Nephron (organoid): ENCODE results near the gene MYEOV.

Experiments
- H3K27ac Mint-ChIP-seq, 3 experiments: 2 replicates each; pipeline ENCODE4 v1.8.0; 2020; ENCODE audit warnings: mixed read lengths in 3 of 3, mild to moderate bottlenecking in 2 of 3, moderate library complexity in 1 of 3
- H3K27me3 Mint-ChIP-seq: 2 replicates; pipeline ENCODE4 v1.8.0; 2021; ENCODE audit warnings: low read depth, mild to moderate bottlenecking, moderate library complexity, mixed read lengths
- H3K36me3 Mint-ChIP-seq: 2 replicates; pipeline ENCODE4 v1.8.0; 2020; ENCODE audit warnings: low read depth, mixed read lengths
- H3K4me1 Mint-ChIP-seq: 2 replicates; pipeline ENCODE4 v1.8.0; 2020; ENCODE audit warnings: mixed read lengths
- H3K4me3 Mint-ChIP-seq, 3 experiments: 2 replicates each; pipeline ENCODE4 v1.8.0; 2020; ENCODE audit warnings: mild to moderate bottlenecking in 3 of 3, mixed read lengths in 3 of 3, moderate library complexity in 2 of 3
- H3K9me3 Mint-ChIP-seq: 2 replicates; pipeline ENCODE4 v1.8.0; 2020; ENCODE audit warnings: mixed read lengths
- CTCF ChIP-seq, 3 experiments: fragments of 200-600 bp; sonication (generic); IDR thresholded peaks; one replicate each; pipeline ENCODE4 v1.5.0; 2021; ENCODE audit warnings: antibody characterized with exemption in 3 of 3; ENCODE audit not compliant: unreplicated experiment in 3 of 3

MYEOV gene

GRCh38 chr11:69257134-69257533 is 36.8 kb upstream of the MYEOV start:
- Mint-ChIP-seq H3K27me3 (peaks cover 33% of the 10 kb centered on the region), H3K36me3 (no peaks in the 10 kb centered on the region), H3K9me3 (peaks cover 25% of the 10 kb centered on the region), H3K4me1 (no peaks in the 10 kb centered on the region), H3K4me3 (no peak overlapping the region), H3K27ac (no peak overlapping the region)
- no peak for TF ChIP-seq CTCF (IDR thresholded peaks at IDR 0.05; ENCODE audit: unreplicated experiment in 3 of 3)

GRCh38 chr11:69257838-69258658 is 35.9 kb upstream of the MYEOV start:
- Mint-ChIP-seq H3K36me3 (no peaks in the 10 kb centered on the region), H3K4me1 (no peaks in the 10 kb centered on the region), H3K4me3 (no peak overlapping the region), H3K27me3 (peaks cover 40% of the 10 kb centered on the region), H3K27ac (no peak overlapping the region), H3K9me3 (peaks cover 24% of the 10 kb centered on the region)
- TF ChIP-seq CTCF (IDR thresholded peaks at IDR 0.05; ENCODE audit: unreplicated experiment in 3 of 3): no peak

GRCh38 chr11:69259096-69259495 is 34.9 kb upstream of the MYEOV start:
- H3K4me1 Mint-ChIP-seq: peaks cover 7% of the 10 kb centered on the region

GRCh38 chr11:69260622-69261021 is 33.3 kb upstream of the MYEOV start:
- H3K9me3 Mint-ChIP-seq: peaks cover 11% of the 10 kb centered on the region
- peaks cover 8% of the 10 kb centered on the region for H3K4me1 Mint-ChIP-seq
- no peak overlapping the region for H3K27ac Mint-ChIP-seq
- peaks cover 33% of the 10 kb centered on the region for H3K27me3 Mint-ChIP-seq
- no peak for TF ChIP-seq CTCF (IDR thresholded peaks at IDR 0.05; ENCODE audit: unreplicated experiment in 3 of 3)
- H3K36me3 Mint-ChIP-seq: no peaks in the 10 kb centered on the region
- H3K4me3 Mint-ChIP-seq: no peak overlapping the region

More at GRCh38 chr11:69259096-69259495, 34.9 kb upstream of the MYEOV start:
- TF ChIP-seq CTCF (IDR thresholded peaks at IDR 0.05; ENCODE audit: unreplicated experiment in 3 of 3): no peak
- Mint-ChIP-seq H3K4me3 (no peak overlapping the region), H3K27me3 (peaks cover 38% of the 10 kb centered on the region), H3K27ac (no peak overlapping the region), H3K9me3 (peaks cover 21% of the 10 kb centered on the region), H3K36me3 (no peaks in the 10 kb centered on the region)

GRCh38 chr11:69261116-69261515 is 32.8 kb upstream of the MYEOV start:
- peaks cover 8% of the 10 kb centered on the region for H3K4me1 Mint-ChIP-seq
- H3K27ac Mint-ChIP-seq: no peak overlapping the region
- peaks cover 7% of the 10 kb centered on the region for H3K9me3 Mint-ChIP-seq
- no peak for TF ChIP-seq CTCF (IDR thresholded peaks at IDR 0.05; ENCODE audit: unreplicated experiment in 3 of 3)
- no peaks in the 10 kb centered on the region for H3K36me3 Mint-ChIP-seq
- H3K27me3 Mint-ChIP-seq: peaks cover 33% of the 10 kb centered on the region
- no peak overlapping the region for H3K4me3 Mint-ChIP-seq
